Cardiac muscle cell (in vitro differentiated cells and primary cell): ENCODE measurements around the gene CFAP43. TPM values are rescaled to one million over a fixed set of nuclear protein-coding genes. Genes with fewer than 3 reads are reported as not detected.

Experiments
- DNase-seq, 2 donors: peaks; one replicate each; pipeline versions ENCODE4 v3.0.0 to v3.0.0-alpha.2; 2010 to 2017; ENCODE audit warnings: low read depth in 1 of 2, low spot score in 1 of 2
- H3K27ac ChIP-seq: fragments of 200-600 bp; sonication (generic); 2 replicates; pipeline ENCODE4 v1.5.1; 2016
- H3K27me3 ChIP-seq: fragments of 200-600 bp; sonication (generic); 2 replicates; pipeline ENCODE4 v1.6.0; 2016; ENCODE audit warnings: control low read depth
- H3K36me3 ChIP-seq: fragments of 200-600 bp; sonication (generic); 2 replicates; pipeline ENCODE4 v1.5.1; 2016; ENCODE audit warnings: control low read depth
- H3K4me1 ChIP-seq: fragments of 200-600 bp; sonication (generic); 2 replicates; pipeline ENCODE4 v1.8.1; 2017; ENCODE audit warnings: low read depth, mild to moderate bottlenecking, mixed run types
- H3K4me3 ChIP-seq: fragments of 200-600 bp; sonication (generic); 2 replicates; pipeline ENCODE4 v1.5.1; 2016; ENCODE audit warnings: mild to moderate bottlenecking
- H3K9me3 ChIP-seq: fragments of 200-600 bp; sonication (generic); 2 replicates; pipeline ENCODE4 v1.5.1; 2017; ENCODE audit warnings: low read depth, mild to moderate bottlenecking, control low read depth
- CTCF ChIP-seq: IDR thresholded peaks from 2 replicates; pipeline ENCODE4 v1.5.1; 2012; ENCODE audit warnings: low read depth, mild to moderate bottlenecking, low read length
- polyA plus RNA-seq: library from polyadenylated mRNA; unstranded; fragments of >200 nt; fragmentation: Nextera tagmentation; extraction: Ambion mirVana; gene quantifications from 2 replicates; pipeline ENCODE4 v1.2.1, GENCODE V29; 2016
- total RNA-seq: library from RNA; depleted of rRNA; stranded (reverse); fragments of >200 nt; gene quantifications from 2 replicates; pipeline ENCODE4 v1.2.3, GENCODE V29; 2016

The CFAP43 gene
- total and polyA plus RNA-seq, 2 experiments from 2014 or later = 0.36 to 0.67 TPM

DNA sequence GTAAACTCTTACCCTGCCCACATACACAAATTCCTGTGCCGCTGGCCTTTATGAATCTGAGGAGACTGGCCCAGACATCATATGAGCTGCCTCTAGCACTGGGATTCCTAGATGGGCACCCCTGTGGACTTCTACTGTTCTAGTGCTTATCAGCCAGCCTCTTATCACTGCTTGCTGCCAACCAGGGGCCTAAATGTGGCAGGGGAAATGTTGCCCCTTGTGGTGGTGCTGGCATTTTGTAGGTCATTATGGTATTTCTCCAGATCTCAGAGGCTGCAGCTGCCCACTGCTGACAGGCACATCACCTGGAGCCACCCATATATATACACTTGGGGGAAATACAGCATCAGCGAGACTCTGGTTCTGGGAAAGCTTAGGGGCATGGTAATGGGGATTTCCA lies 104.8 kb downstream of the CFAP43 start:
- no peak overlapping the region for H3K4me3 ChIP-seq
- DNase-seq = peak in 1 of 2 donors; percentile 13
- peak; percentile 4 for TF ChIP-seq CTCF
- H3K4me1 ChIP-seq = peaks cover 4% of the 10 kb centered on the region
- H3K9me3 ChIP-seq = no peaks in the 10 kb centered on the region
- H3K27ac ChIP-seq = no peak overlapping the region
- no peaks in the 10 kb centered on the region for H3K36me3 ChIP-seq
- no peaks in the 10 kb centered on the region for H3K27me3 ChIP-seq

GRCh38 chr10:104123397-104123796 lies 108.8 kb downstream of the CFAP43 start:
- no peaks in the 10 kb centered on the region for H3K36me3 ChIP-seq
- no peaks in the 10 kb centered on the region for H3K9me3 ChIP-seq
- H3K4me3 ChIP-seq = no peak overlapping the region

GRCh38 chr10:104122225-104123107 lies 109.7 kb downstream of the CFAP43 start:
- H3K27ac ChIP-seq = peak overlapping the region; percentile 86
- no peak for TF ChIP-seq CTCF
- H3K4me1 ChIP-seq = peaks cover 12% of the 10 kb centered on the region
- H3K9me3 ChIP-seq = no peaks in the 10 kb centered on the region
- no peaks in the 10 kb centered on the region for H3K27me3 ChIP-seq
- H3K4me3 ChIP-seq = peak overlapping the region; percentile 61
- H3K36me3 ChIP-seq = no peaks in the 10 kb centered on the region
- DNase-seq = peak in 1 of 2 donors; percentile 18

More at GRCh38 chr10:104123397-104123796, 108.8 kb downstream of the CFAP43 start:
- Histone ChIP-seq H3K27ac (no peak overlapping the region), H3K4me1 (peaks cover 12% of the 10 kb centered on the region), H3K27me3 (no peaks in the 10 kb centered on the region)
- DNase-seq = peak in 1 of 2 donors; percentile 34
- peak; percentile 45 for TF ChIP-seq CTCF

DNA sequence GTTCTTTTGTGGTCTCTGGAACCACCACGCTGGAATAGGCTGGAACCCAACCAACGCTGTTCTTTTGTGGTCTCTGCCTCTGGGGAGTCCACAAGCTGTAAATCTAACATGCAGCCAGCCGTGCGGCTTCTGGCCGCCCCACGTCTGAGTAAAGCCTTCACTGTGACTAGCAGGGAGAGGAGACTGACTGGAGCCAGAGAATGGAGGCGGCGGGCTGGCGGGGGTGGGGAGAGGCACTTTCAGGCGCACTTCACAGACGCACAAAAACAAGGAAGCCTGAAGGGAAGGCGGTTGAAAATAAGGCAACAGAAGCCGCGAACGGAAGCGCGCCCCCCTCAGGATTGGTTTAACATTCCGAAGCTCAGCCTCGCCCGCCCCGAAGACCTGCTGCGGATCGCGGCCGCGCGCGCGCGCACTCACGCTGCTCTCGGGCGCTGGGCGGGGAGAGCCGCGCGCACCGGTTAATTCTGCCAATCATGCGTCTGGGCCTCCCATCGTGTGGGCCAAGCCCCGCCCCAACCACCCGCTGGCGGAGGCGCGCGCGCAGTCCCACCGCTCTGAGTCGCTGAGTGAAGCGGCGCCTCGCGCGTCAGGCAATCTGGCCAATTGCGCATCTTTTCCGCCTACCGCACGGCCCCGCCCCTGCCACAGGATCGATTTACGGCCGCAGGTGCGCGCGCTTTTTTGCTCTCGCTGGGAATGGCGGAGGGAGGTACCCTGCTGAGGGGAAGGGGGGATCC lies 110.5 kb downstream of the CFAP43 start, which contains the start of gene SFR1:
TSS of gene SFR1 (plus strand) at position 687 of the 740 bp plus-strand sequence. CDS start at position 700, 13 bp downstream.
- peak; percentile 59 for TF ChIP-seq CTCF
- no peaks in the 10 kb centered on the region for H3K36me3 ChIP-seq
- peak within 1 kb of the TSS; percentile 97 for H3K27ac ChIP-seq
- DNase-seq = peak; percentile 99
- H3K9me3 ChIP-seq = no peaks in the 10 kb centered on the region
- no peaks in the 10 kb centered on the region for H3K27me3 ChIP-seq
- H3K4me1 ChIP-seq = peaks cover 8% of the 10 kb centered on the region
- peak within 1 kb of the TSS; percentile 61 for H3K4me3 ChIP-seq

DNA sequence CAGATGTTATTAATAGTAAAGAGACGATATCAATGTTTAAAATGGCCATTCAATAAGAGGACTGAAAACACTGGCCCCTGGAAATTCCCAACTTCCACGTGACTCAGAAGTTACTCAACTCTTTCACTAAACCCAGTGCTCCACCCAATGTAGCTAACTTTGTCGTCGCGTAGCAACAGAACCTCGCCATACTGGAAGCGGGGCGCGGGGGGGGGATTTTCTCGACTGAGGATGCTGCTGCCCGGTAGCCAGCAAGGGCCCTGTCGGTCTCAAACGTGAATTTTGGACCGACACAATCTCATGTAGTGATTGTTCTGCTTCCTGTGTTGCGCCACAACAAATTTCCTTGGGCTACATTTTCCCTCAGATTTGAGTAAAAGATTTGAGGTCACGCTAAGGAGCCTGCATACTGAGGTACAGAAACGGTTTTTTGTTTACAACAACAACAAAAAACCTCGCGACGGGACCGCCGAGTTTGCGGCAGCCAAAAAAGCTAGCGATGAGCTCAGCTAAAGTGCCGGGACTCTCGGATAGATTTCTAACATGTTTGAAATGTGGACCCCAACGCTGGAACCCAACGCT lies 111.2 kb downstream of the CFAP43 start:
- peak overlapping the region; percentile 59 for H3K4me3 ChIP-seq
- H3K36me3 ChIP-seq = no peaks in the 10 kb centered on the region
- peak; percentile 85 to 98 for DNase-seq
- no peaks in the 10 kb centered on the region for H3K9me3 ChIP-seq
- peak overlapping the region; percentile 97 for H3K27ac ChIP-seq
- no peak for TF ChIP-seq CTCF
- H3K4me1 ChIP-seq = peaks cover 8% of the 10 kb centered on the region
- H3K27me3 ChIP-seq = no peaks in the 10 kb centered on the region
